Psoas muscle (tissue), 8 donors: ENCODE results near the gene P2RY14. TPM values are rescaled to one million over a fixed set of nuclear protein-coding genes. Genes with fewer than 3 reads are reported as not detected.

Experiments used
- ATAC-seq, 4 donors: fragments of 200-7000 bp; cut with Tn5 transposase; one replicate each; pipeline ENCODE4 v1.9.1; 2020; ENCODE audit warnings: moderate library complexity in 3 of 4, mild to moderate bottlenecking in 2 of 4
- DNase-seq, 2 donors: peaks; one replicate each; pipeline ENCODE4 v3.0.0-alpha.2; 2020
- H3K27ac ChIP-seq: fragments of 200-600 bp; one replicate; pipeline ENCODE4 v1.8.0; 2022
- H3K27me3 ChIP-seq, 3 donors: fragments of 200-600 bp in 1 of 3; one replicate each; pipeline versions ENCODE4 v1.6.1 to v1.8.0; 2013 to 2022; ENCODE audit warnings: low read length in 2 of 3, mild to moderate bottlenecking in 2 of 3, moderate library complexity in 1 of 3; ENCODE audit not compliant: insufficient read depth in 3 of 3
- H3K36me3 ChIP-seq, 2 donors: fragments of 200-600 bp in 1 of 2; one replicate each; pipeline versions ENCODE4 v1.6.1 to v1.8.0; 2013 to 2022; ENCODE audit warnings: low read depth in 1 of 2, mild to moderate bottlenecking in 1 of 2, moderate library complexity in 1 of 2; ENCODE audit not compliant: insufficient read depth in 1 of 2
- H3K4me1 ChIP-seq: fragments of 200-600 bp; one replicate; pipeline ENCODE4 v1.8.0; 2022
- H3K4me3 ChIP-seq: fragments of 200-600 bp; one replicate; pipeline ENCODE4 v1.8.0; 2022; ENCODE audit warnings: mild to moderate bottlenecking
- H3K9me3 ChIP-seq: fragments of 200-600 bp; one replicate; pipeline ENCODE4 v1.8.0; 2022
- CTCF ChIP-seq: fragments of 200-600 bp; IDR thresholded peaks from one replicate; pipeline ENCODE4 v1.8.0; 2022; ENCODE audit warnings: antibody characterized with exemption
- WGBS, 3 donors: extraction: QIAGEN DNeasy Blood & Tissue Kit; methylation state at CpG; one replicate each; pipeline versions ENCODE4 v1.1.6 to v1.1.7; 2013; 5-methylcytosine and 5-hydroxymethylcytosine counted together
- intact Hi-C, 2 donors: fragments of 100-400 bp; cut with DNase I; formaldehyde crosslinking; loops; one replicate each; pipeline versions ENCODE4 v1.11.0 to v1.14.2; 2022
- polyA plus RNA-seq, 3 donors: library from polyadenylated mRNA; stranded (reverse); fragments of 200-250 nt; gene quantifications; one replicate each; pipeline ENCODE4 v1.2.3, GENCODE V29; 2013
- total RNA-seq, 4 donors: library from RNA; stranded (reverse); fragmentation: NEBNext Ultra II Directional in 2 of 4; extraction: Animal tissue kit (Norgen Biotek cat#: 25700) in 2 of 4; gene quantifications; one replicate each; pipeline versions ENCODE4 v1.2.1 to v1.2.4, GENCODE V29; 2021 to 2023
- donor health status: healthy with polysubstance abuse.
- donor health status: DM: no; HTN: no; CAD: no; lungs with moderate emphysema.
- donor health status: Bipolar disorder and iron deficiency.
- donor health status: healthy.
- donor health status: DM: yes; HTN: yes; CAD: no.
- donor health status: DM: no; HTN: no; CAD: no.
- donor health status: DM: no; HTN: no; CAD: no.
- donor health status: DM: yes; HTN: yes; CAD: no.

Gene P2RY14
- total and polyA plus RNA-seq, 7 donors, result 0.55 to 1.9 (median 1.2) TPM

GRCh38 chr3:151315846-151316245 lies 37.5 kb upstream of the P2RY14 start:
- Histone ChIP-seq H3K9me3 (no peaks in the 10 kb centered on the region), H3K36me3 (no peaks in the 10 kb centered on the region)

DNA sequence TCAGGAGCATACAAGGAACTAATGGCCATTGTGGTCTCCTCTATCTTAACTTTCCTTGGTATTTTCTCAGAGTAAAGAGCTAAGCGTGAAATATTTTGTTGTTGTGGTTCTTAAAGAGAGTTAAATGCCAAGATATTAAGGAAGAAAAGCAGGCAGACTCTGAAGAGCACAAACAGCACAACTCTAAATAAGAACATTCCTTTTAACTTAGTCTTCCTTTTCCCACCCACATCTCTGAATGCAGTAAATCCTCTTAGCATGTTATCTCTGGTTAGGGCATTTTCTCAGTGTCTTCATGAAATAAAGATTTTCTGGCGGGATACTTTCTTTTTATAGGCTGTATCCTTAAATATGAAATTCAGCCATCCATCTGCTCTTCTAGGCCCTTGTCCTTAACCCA lies 36.8 kb upstream of the P2RY14 start:
- 51 to 87% (median 85%) methylated on average over 2 of the region's 2 CpGs for WGBS, 3 donors
- intact Hi-C loops, result no loop called here

More at GRCh38 chr3:151315846-151316245, 37.5 kb upstream of the P2RY14 start:
- no peak for ATAC-seq
- WGBS, 3 donors, result 91 to 93% (median 91%) methylated on average over 2 of the region's 2 CpGs
- no peak overlapping the region for H3K27ac ChIP-seq
- DNase-seq, result no peak
- TF ChIP-seq CTCF, result no peak
- intact Hi-C loops, result no loop called here
- no peaks in the 10 kb centered on the region for H3K27me3 ChIP-seq
- no peak overlapping the region for H3K4me3 ChIP-seq
- no peaks in the 10 kb centered on the region for H3K4me1 ChIP-seq

DNA sequence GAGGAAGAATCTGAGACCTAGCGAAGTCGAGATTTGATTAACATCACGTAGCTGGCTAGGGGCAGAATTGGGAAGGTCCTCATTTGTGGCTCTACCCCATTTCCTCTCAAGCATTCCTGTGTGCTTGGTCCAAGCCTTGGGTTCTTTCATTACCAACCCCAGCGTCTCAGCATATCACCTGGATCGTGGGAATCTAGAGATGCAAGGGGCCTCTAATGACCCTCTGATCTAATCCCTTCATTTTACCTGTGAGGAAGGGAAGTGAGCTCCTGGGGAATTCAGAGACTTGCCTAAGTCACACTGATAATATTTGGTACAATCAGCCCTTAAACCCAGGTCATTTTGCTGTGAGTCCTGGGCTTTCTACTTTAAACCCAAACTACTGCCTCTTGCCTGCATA lies 36.3 kb upstream of the P2RY14 start:
- Histone ChIP-seq H3K27me3 (no peaks in the 10 kb centered on the region), H3K9me3 (no peaks in the 10 kb centered on the region), H3K4me1 (no peaks in the 10 kb centered on the region), H3K4me3 (no peak overlapping the region), H3K36me3 (no peaks in the 10 kb centered on the region), H3K27ac (no peak overlapping the region)
- ATAC-seq (no peak), DNase-seq (no peak)
- intact Hi-C loops, result no loop called here
- WGBS, 3 donors, result 95 to 97% (median 96%) methylated on average over 5 of the region's 5 CpGs
- no peak for TF ChIP-seq CTCF

More for the DNA sequence above, 36.8 kb upstream of the P2RY14 start:
- Histone ChIP-seq H3K9me3 (no peaks in the 10 kb centered on the region), H3K4me1 (no peaks in the 10 kb centered on the region), H3K4me3 (no peak overlapping the region), H3K27ac (no peak overlapping the region), H3K27me3 (no peaks in the 10 kb centered on the region), H3K36me3 (no peaks in the 10 kb centered on the region)
- DNase-seq (no peak), ATAC-seq (no peak)
- TF ChIP-seq CTCF, result no peak

- intact Hi-C loops, result no loop called here
- 73 to 89% (median 79%) methylated on average over 2 of the region's 2 CpGs for WGBS, 3 donors
- no peaks in the 10 kb centered on the region for H3K9me3 ChIP-seq
- no peak overlapping the region for H3K27ac ChIP-seq
- H3K36me3 ChIP-seq, result no peaks in the 10 kb centered on the region
- DNase-seq (no peak), ATAC-seq (no peak)
- H3K27me3 ChIP-seq, result no peaks in the 10 kb centered on the region
- TF ChIP-seq CTCF, result no peak
- no peaks in the 10 kb centered on the region for H3K4me1 ChIP-seq
- no peak overlapping the region for H3K4me3 ChIP-seq
Observed at GRCh38 chr3:151314137-151314536, 35.8 kb upstream of the P2RY14 start.

- no peak overlapping the region for H3K27ac ChIP-seq
- TF ChIP-seq CTCF, result no peak
- 89 to 95% (median 93%) methylated on average over 3 of the region's 3 CpGs for WGBS, 3 donors
- H3K4me3 ChIP-seq, result no peak overlapping the region
- no peaks in the 10 kb centered on the region for H3K4me1 ChIP-seq
- no peaks in the 10 kb centered on the region for H3K9me3 ChIP-seq
- no peak for DNase-seq
- H3K27me3 ChIP-seq, result no peaks in the 10 kb centered on the region
- H3K36me3 ChIP-seq, result no peaks in the 10 kb centered on the region
- intact Hi-C loops, result no loop called here
- no peak for ATAC-seq
Observed at GRCh38 chr3:151312972-151313371, 34.6 kb upstream of the P2RY14 start.
